IPS DF 4.7 (cell line): ENCODE data around the gene GALK1.
"Not testable (repeated sequence)": the region's sequence is repeated elsewhere in the genome, so short reads cannot be mapped to it uniquely, and the experiment has no call there.

ENCODE experiments used
- DNase-seq: peaks from one replicate; pipeline ENCODE4 v3.0.0-alpha.2; 2013; ENCODE audit warnings: low spot score; ENCODE audit errors: extremely low read depth

Gene GALK1

GRCh38 chr17:75764711-75765421 is at the start of gene GALK1:
Gene GALK1, minus strand, starts transcription at chr17:75765192. Its CDS starts 56 bp downstream, at chr17:75765136.
- DNase-seq: no peak

GRCh38 chr17:75814021-75814395 is 49.0 kb upstream of the GALK1 start:
- DNase-seq: no peak

DNA sequence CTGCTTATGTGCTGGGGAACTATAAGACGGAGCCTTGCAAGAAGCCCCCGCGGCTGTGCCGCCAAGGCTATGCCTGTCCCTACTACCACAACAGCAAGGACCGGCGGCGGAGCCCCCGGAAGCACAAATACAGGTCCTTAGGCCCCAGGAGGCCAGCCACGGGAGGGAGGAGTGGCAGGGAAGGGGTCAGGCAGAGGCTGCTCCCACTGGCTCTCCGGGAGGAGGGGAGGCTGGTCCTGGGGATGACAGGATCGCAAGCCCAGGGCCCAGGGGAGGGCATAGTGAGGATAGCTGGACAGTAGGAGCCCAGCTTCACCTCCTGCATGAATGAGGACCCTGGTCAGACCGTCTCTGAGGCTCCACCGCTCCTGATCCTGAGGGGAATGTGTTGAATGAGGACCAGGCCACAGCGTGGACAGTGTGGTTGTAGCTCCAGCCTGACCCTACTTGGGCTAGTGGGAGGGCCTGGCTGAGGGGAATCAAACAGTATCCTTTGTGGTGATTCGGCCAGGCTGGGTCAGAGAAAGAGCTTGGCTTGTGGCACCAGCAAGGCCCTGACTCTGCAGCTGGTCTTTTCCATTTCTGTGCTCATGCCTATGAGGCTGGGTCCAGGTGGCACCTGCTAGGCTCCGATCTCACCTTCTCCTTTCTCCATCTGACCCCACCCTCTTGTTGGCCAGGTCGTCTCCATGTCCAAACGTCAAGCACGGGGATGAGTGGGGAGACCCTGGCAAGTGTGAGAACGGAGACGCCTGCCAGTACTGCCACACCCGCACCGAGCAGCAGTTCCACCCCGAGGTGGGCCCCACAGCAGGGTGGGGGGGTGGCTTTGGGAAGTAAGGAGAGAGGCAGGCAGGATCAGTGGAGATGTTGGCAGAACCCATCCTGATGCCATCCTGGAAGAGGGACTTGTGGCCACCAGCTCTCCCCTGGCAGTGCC is 48.4 kb upstream of the GALK1 start:
- no peak for DNase-seq

GRCh38 chr17:75812096-75813013 is 47.4 kb upstream of the GALK1 start:
- DNase-seq: no peak

DNA sequence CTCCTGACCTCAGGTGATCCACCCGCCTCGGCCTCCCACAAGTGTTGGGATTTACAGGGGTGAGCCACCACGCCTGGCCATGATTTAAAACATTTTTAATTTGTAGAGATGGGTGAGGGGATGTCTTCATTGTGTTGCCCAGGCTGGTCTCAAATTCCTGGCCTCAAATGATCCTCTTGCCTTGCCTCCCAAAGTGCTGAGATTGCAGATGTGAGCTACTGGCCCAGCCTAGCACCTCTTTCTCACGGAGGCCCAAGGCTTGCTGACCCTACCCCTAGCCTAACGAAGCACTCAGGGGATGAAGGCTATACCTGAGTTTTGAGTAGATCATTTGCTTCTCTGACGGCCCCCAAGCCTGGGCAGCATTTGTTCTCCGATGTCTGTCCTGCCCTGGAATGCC is 46.2 kb upstream of the GALK1 start:
- DNase-seq: no peak

- DNase-seq: not testable (repeated sequence)
Observed at GRCh38 chr17:75810756-75811155, 45.8 kb upstream of the GALK1 start.

DNA sequence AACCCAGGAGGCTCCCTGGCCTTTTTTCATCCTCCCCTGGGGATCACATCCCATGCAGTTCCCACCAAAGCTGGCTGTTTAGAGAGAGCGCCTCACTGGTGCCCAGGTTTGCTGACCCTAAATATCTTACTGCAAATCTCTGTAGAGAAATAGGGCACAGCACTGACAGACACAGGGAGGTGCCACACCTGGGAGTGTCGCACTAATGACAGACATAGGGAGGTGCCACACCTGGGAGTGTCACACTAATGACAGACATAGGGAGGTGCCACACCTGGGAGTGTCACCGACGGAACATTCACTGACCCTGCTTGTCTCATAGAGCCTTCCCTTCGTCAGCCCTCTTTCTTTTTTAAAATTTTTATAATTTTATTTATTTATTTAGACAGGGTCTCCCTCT is 45.2 kb upstream of the GALK1 start:
- no peak for DNase-seq

DNA sequence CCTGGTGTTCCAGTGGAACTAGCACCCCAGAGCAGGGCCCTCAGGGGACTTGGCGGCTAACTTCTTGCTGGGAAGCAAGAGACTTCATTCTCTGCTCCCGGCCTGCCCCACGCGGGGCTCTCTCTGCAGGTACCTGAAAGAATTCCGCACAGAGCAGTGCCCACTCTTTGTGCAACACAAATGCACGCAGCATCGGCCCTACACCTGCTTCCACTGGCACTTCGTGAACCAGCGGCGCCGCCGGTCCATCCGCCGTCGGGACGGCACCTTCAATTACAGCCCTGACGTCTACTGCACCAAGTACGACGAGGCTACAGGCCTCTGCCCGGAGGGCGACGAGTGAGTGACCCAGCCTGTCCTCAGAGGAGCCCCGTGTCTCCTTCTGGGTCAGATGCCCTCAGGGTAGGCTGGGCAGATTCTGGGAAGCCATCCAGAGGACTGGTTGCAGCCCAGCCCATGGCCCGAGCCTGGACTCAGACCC is 44.7 kb upstream of the GALK1 start:
- DNase-seq: no peak

DNA sequence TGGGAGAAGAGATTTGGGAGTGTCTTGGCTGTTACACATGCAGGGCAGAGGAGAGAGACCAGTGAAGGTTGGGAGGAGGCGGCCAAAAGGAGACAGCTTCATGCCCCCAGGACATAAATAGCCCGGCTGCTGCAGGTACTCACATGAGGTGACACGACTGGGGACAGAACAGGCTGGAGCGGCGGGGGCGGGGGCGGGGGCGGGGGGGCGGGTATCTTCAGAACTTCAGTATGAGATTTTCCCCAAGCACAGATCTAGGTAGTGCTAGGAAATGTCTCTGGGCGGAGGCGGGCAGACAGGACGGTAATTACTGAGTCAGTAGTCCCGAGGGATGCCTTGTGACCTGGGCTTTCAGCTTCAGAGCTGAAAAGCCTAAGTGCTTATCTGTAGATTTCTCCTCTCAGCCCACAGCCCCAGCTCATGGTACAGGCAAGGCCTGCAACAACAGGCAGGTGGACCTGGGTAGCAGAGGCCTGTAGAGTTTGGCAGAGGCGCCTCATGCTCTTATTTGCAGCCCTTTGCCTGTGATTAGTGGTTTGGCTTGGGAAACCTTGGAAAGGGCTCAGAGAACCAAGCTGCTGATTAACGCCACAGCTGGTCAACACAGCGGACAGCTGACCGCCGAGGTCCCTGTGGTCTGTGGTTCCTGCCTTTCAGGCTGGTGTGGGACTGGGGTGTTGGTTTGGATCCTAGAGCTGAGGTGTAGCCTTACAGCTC is 44.1 kb upstream of the GALK1 start:
- no peak for DNase-seq

DNA sequence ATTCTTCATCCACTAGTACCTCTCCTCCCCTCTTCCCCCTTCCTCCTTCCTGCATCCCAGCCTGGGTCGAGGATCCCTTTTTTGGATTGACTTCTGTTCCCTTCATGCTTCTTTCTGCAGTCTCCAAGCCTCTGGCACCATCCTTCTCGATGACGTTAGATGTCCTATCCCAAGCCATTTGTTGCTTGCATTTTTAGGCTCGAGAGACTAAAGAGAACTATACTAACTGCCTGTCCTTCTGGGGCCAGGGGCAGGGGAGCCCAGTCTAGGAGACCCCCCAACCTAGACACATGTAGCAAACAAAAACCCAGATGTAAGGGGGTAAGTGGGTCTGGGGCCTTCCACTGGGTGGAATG is 43.5 kb upstream of the GALK1 start:
- no peak for DNase-seq

DNA sequence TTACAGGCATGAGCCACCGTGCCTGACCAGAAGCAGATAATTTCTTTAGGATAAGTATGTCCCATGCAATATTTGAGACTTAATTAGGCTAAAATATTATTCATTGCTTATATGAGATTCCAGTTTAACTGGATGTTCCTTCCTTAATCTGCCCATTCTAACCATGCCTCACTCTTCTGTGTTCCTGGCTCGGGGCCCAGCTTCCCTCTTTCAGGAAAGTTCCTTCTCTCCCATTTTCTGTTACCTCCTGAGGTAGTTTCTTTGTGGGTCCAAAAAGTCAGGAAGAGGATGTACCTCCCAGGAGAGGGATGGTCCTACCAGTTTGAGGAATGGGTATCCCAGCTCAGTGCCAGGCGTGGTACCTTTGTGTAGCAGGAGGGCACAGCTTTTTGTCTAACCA is 42.9 kb upstream of the GALK1 start:
- no peak for DNase-seq

- no peak for DNase-seq
Observed at GRCh38 chr17:75806822-75807500, 42.0 kb upstream of the GALK1 start.

DNA sequence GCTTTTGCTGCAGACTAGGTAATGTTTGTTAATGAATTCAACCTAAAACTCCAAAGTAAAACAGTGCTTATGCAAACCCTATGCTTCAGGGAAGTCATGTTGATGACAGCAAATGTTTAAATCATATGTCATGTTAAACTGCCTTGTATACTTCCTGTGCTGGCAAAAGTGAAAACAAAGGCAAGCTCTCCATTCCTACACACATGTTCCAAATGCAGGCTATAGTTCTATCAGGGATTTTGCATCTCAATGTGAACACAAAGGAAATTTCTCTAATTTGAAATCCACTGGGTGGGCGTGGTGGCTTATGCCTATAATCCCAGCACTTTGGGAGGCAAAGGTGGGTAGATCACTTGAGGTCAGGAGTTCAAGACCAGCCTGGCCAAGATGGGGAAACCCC is 38.9 kb upstream of the GALK1 start:
- no peak for DNase-seq

DNA sequence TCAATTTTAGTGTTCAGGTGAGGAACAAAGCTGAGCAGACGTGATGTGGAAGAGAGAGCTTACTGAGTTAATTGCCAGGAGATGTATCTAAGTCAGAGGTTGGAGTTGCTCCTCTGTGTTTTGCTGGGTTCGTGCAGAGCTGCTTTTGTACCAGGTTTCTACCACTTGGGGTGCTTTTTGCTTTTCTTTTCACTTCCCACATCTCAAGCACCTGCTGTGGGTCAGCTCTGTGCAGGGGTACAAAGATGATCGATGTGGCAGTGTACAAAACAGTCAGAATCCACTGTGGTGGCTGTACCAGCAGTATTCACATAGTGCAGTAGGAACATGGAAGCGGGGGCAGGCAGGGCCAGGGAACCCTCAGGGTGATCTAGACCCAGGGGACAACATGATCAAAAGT is 34.4 kb upstream of the GALK1 start:
- DNase-seq: no peak

DNA sequence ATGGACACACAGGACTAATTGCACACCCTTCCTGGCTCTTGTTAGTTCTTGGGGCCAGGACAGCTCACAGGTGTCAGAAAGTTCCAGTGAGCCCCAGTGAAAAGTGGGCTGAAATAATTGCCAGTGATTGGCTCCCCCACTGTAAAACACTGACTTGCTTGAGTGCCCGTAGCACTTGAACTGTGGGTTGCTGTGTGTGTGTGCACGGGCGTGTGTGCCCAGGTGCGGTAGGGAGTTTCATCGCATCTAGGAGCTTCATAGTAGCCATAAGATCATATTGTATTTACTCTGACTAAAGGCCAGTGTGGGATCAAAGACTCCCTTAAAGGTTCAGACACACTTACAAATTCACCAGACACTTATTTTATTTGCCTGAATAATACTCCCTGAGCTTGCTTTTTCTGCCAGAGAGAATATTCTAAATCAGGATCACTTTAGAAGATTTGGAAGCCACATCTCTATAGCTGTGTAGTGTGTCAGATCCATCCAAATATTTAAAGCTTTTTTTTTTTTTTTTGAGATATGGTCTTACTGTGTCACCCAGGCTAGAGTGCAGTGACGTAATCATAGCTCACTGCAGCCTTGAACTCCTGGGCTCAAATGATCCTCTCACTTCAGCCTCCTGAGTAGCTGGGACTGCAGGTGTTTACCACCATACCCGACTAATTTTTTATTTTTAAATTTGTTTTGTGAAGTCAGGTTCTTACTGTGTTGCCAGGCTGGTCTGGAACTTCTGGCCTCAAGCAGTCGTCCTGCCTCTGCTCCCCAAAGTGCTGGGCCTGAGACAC is 31.0 kb upstream of the GALK1 start:
- no peak for DNase-seq

GRCh38 chr17:75793460-75793859 is 28.5 kb upstream of the GALK1 start:
- no peak for DNase-seq

DNA sequence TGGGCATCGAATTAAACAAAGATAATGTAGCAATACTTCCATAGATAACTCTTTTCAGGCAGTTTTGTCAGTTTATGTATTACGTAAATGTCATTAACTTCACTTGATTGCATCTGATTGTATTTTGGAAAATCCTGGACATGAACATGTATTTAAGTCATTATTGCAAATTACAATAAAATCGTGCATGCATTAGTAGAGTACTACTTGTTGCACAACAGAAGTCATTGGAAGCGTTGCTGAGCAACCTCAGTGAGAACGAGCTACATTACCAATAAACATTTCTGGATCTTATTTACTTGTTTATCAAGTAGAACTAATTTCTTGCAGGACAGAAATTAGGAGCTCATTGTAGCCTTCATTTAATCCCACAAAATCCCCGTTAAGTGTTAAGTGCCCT is 26.3 kb upstream of the GALK1 start:
- no peak for DNase-seq

DNA sequence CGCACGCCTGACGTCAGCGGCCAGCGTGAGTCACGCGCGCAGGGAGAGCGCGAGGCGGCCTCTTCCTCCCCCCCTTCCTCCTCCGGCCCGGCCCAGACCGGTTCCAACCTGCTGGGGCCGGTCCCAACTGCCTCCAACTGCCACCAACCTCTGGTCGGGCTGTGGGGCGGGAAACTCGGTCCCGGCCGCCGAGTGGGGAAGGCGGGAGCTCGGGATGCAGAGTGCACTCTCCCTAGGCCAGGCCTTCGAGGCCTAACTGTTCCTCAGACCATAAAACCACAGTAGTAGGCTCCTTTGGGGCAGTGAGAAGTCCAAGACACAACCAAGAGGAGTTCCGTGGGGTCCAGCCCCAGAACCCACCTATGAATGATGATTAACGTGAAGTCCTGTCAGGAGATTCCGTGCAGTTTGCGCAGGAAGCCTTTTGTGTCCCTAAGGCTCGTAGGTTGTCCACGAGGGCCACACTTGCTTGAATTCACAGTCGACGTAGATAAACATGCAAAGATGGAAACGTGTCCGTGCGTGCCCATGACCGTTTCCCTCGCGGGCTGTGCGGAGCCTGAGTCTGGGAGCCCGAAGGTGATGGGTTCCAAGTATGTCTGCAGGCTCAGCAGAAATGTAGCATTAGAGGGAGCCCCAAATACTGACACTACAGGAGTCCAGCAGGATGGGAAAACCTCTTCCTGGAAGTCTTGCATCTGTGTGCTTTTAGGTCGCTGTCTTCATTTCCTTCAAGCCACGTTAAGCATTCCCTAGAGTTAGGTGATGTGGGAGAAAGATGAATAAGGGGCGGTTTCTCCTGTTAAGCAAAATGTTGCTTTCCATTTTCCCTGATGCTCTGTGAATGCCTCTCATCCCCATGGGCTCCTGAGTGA is 20.3 kb upstream of the GALK1 start:
- DNase-seq: no peak
